ENCODE data around the gene HIBCH. TPM values are rescaled to one million over a fixed set of nuclear protein-coding genes. Genes with fewer than 3 reads are reported as not detected.

Gene HIBCH
- total and polyA plus RNA-seq, 2 of the 13 experiments (the other 11 are each of a cell fraction or from before 2014, with no cell fraction given) = 18.8 to 49.5 TPM

DNA sequence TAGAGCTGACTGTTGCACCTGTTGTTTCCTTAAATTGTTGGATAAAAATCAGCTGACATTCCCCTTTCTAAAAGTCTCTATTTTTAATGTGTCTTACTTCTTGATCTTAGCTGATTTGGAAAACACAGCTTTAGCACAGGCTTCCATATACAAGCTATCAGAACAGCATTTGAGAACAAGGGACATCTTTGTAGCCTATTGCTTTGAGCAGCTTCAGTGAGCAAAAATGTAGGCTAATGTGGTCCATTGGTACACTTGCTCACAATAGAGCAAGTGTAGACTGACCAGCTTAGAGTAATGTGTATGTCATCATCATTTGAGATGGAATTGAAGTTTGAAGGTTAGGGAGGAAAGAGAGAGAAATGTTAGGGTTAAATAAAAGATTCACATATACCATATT is 30.7 kb upstream of the HIBCH start:
- Histone ChIP-seq H3K9me3 (ENCODE audit: low read length) (no peaks in the 10 kb centered on the region), H4K20me1 (ENCODE audit: insufficient read depth, low read length) (no peaks in the 10 kb centered on the region), H3K36me3 (replicated peaks in 1 of 2; ENCODE audit: control insufficient read depth in 1 of 2, insufficient read depth in 2 of 2, low read length in 2 of 2) (no peaks in the 10 kb centered on the region; a peak in 1 of 5 replicates), H3K27me3 (ENCODE audit: control insufficient read depth in 1 of 2, insufficient read depth in 2 of 2, low read length in 2 of 2) (no peaks in the 10 kb centered on the region), H3K4me1 (ENCODE audit: insufficient read depth, low read length) (peaks cover 64% of the 10 kb centered on the region), H3K27ac (ENCODE audit: extremely low read length, insufficient read depth, low read length) (no peak overlapping the region), H3K79me2 (ENCODE audit: insufficient read depth, low read length) (no peaks in the 10 kb centered on the region), H3K4me2 (ENCODE audit: low read depth, low read length) (no peak overlapping the region), H3K9ac (ENCODE audit: insufficient read depth, low read depth, low read length) (no peak overlapping the region), H2AFZ (ENCODE audit: low read length) (no peak overlapping the region), H3K4me3 (replicated peaks in 1 of 3; ENCODE audit: insufficient read depth in 1 of 3, low read depth in 2 of 3, low read length in 3 of 3) (no peak overlapping the region)
- no peak for ATAC-seq
- DNase-seq (ENCODE audit: low spot score) = no peak
- in situ Hi-C loops (cut with HindIII; ENCODE audit: extremely low pct_ligation_motif_present, low pct_unique_long_range_greater_than_20kb) = no loop called here
- no TSS peak for BruUV-seq (replicated peaks)
- FAIRE-seq = no peak
- ChIA-PET CTCF (ENCODE audit: low intra/inter-chr PET ratio, low total read pairs) (no interaction called here), POLR2A (no interaction called here)
- intact Hi-C loops (cut with micrococcal nuclease; ENCODE audit: unreplicated experiment) = no loop called here
- TF ChIP-seq PCBP1 (IDR thresholded peaks at IDR 0.05; ENCODE audit: borderline replicate concordance, low read depth, low read length) (no peak), TEAD3 (CRISPR knock-in tag; optimal IDR thresholded peaks at IDR 0.05; ENCODE audit: borderline replicate concordance) (no peak), ELF4 (CRISPR knock-in tag; IDR thresholded peaks at IDR 0.05; ENCODE audit: borderline replicate concordance) (peak; percentile 19; the same call in 1 of the 2 replicates), SMARCE1 (IDR thresholded peaks at IDR 0.05; ENCODE audit: borderline replicate concordance) (no peak), ZKSCAN5 (CRISPR knock-in tag; IDR thresholded peaks at IDR 0.05) (no peak), CEBPB (IDR thresholded peaks at IDR 0.05; ENCODE audit: borderline replicate concordance, low read depth, low read length) (no peak), ZNF530 (CRISPR knock-in tag; IDR thresholded peaks at IDR 0.05; ENCODE audit: low read depth) (no peak), ZZZ3 (CRISPR knock-in tag; IDR thresholded peaks at IDR 0.05; ENCODE audit: borderline replicate concordance) (no peak), ZNF367 (CRISPR knock-in tag; IDR thresholded peaks at IDR 0.05; ENCODE audit: borderline replicate concordance) (no peak), ZNF232 (CRISPR knock-in tag; IDR thresholded peaks at IDR 0.05; ENCODE audit: borderline replicate concordance) (no peak), CEBPG (CRISPR knock-in tag; IDR thresholded peaks at IDR 0.05) (peak; percentile 21; the same call in 1 of the 2 replicates), XBP1 (CRISPR knock-in tag; IDR thresholded peaks at IDR 0.05) (no peak)
- TF ChIP-seq, protein P1, sequence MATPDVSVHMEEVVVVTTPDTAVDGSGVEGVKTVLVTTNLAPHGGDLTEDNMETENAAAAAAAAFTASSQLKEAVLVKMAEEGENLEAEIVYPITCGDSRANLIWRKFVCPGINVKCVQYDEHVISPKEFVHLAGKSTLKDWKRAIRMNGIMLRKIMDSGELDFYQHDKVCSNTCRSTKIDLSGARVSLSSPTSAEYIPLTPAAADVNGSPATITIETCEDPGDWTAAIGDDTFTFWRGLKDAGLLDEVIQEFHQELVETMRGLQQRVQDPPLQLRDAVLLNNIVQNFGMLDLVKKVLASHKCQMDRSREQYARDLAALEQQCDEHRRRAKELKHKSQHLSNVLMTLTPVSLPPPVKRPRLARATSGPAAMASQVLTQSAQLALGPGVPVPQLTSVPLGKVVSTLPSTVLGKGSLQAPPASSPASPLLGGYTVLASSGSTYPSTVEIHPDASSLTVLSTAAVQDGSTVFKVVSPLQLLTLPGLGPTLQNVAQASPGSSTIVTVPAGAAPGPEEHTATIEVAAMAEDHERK (CRISPR knock-in tag; IDR thresholded peaks at IDR 0.05; ENCODE audit: low read depth) = no peak
- TF ChIP-seq, protein P2, sequence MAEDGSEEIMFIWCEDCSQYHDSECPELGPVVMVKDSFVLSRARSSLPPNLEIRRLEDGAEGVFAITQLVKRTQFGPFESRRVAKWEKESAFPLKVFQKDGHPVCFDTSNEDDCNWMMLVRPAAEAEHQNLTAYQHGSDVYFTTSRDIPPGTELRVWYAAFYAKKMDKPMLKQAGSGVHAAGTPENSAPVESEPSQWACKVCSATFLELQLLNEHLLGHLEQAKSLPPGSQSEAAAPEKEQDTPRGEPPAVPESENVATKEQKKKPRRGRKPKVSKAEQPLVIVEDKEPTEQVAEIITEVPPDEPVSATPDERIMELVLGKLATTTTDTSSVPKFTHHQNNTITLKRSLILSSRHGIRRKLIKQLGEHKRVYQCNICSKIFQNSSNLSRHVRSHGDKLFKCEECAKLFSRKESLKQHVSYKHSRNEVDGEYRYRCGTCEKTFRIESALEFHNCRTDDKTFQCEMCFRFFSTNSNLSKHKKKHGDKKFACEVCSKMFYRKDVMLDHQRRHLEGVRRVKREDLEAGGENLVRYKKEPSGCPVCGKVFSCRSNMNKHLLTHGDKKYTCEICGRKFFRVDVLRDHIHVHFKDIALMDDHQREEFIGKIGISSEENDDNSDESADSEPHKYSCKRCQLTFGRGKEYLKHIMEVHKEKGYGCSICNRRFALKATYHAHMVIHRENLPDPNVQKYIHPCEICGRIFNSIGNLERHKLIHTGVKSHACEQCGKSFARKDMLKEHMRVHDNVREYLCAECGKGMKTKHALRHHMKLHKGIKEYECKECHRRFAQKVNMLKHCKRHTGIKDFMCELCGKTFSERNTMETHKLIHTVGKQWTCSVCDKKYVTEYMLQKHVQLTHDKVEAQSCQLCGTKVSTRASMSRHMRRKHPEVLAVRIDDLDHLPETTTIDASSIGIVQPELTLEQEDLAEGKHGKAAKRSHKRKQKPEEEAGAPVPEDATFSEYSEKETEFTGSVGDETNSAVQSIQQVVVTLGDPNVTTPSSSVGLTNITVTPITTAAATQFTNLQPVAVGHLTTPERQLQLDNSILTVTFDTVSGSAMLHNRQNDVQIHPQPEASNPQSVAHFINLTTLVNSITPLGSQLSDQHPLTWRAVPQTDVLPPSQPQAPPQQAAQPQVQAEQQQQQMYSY (CRISPR knock-in tag; IDR thresholded peaks at IDR 0.05) = no peak
- TF ChIP-seq, protein P3, sequence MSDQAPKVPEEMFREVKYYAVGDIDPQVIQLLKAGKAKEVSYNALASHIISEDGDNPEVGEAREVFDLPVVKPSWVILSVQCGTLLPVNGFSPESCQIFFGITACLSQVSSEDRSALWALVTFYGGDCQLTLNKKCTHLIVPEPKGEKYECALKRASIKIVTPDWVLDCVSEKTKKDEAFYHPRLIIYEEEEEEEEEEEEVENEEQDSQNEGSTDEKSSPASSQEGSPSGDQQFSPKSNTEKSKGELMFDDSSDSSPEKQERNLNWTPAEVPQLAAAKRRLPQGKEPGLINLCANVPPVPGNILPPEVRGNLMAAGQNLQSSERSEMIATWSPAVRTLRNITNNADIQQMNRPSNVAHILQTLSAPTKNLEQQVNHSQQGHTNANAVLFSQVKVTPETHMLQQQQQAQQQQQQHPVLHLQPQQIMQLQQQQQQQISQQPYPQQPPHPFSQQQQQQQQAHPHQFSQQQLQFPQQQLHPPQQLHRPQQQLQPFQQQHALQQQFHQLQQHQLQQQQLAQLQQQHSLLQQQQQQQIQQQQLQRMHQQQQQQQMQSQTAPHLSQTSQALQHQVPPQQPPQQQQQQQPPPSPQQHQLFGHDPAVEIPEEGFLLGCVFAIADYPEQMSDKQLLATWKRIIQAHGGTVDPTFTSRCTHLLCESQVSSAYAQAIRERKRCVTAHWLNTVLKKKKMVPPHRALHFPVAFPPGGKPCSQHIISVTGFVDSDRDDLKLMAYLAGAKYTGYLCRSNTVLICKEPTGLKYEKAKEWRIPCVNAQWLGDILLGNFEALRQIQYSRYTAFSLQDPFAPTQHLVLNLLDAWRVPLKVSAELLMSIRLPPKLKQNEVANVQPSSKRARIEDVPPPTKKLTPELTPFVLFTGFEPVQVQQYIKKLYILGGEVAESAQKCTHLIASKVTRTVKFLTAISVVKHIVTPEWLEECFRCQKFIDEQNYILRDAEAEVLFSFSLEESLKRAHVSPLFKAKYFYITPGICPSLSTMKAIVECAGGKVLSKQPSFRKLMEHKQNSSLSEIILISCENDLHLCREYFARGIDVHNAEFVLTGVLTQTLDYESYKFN (CRISPR knock-in tag; conservative IDR thresholded peaks at IDR 0.05) = no peak
- TF ChIP-seq, protein P4, sequence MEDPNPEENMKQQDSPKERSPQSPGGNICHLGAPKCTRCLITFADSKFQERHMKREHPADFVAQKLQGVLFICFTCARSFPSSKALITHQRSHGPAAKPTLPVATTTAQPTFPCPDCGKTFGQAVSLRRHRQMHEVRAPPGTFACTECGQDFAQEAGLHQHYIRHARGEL (CRISPR knock-in tag; IDR thresholded peaks at IDR 0.05) = no peak
- TF ChIP-seq, protein P5, sequence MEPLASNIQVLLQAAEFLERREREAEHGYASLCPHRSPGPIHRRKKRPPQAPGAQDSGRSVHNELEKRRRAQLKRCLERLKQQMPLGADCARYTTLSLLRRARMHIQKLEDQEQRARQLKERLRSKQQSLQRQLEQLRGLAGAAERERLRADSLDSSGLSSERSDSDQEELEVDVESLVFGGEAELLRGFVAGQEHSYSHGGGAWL (CRISPR knock-in tag; IDR thresholded peaks at IDR 0.05) = no peak
